K562 (cell line): ENCODE results near the gene SLC2A9. TPM values are rescaled to one million over a fixed set of nuclear protein-coding genes. Genes with fewer than 3 reads are reported as not detected.
A peak's percentile ranks its signal among the peaks of the same experiment; 100 is the strongest.

Experiments
- ATAC-seq: fragments of 200-7000 bp; cut with Tn5 transposase; 3 replicates; pipeline ENCODE4 v1.9.1; 2020; ENCODE audit warnings: moderate library complexity
- BruUV-seq: library from RNA; stranded (reverse); fragments of 400-500 nt; replicated peaks from 2 replicates; lab custom pipeline; 2021; lab: Mats Ljungman, UMichigan
- CTCF ChIA-PET: fragments of 300-600 bp; formaldehyde crosslinking; extraction: SDS; loops from one replicate; lab custom pipeline; 2021; ENCODE audit warnings: low intra/inter-chr PET ratio; lab: Yijun Ruan, JAX
- POLR2A ChIA-PET: fragments of 300-600, 350-650 bp; sonication (Branson Sonifier 250); formaldehyde crosslinking; extraction: SDS; loops from one replicate; lab custom pipeline; 2021; ENCODE audit warnings: antibody characterized with exemption, inconsistent platforms; lab: Yijun Ruan, JAX
- DNase-seq, 4 experiments: peaks; one replicate each; pipeline versions ENCODE4 v3.0.0 to v3.0.0-alpha.2; 2011 to 2018; ENCODE audit warnings: low spot score in 3 of 4, mixed read lengths in 3 of 4; ENCODE audit errors: extremely low read depth in 1 of 4
- FAIRE-seq: peaks from 2 replicates; lab custom pipeline; 2011; peaks lifted over from hg19 to GRCh38; lab: Jason Lieb, UNC
- H2AFZ ChIP-seq: 2 replicates; pipeline ENCODE4 v1.6.0; 2011; ENCODE audit warnings: low read depth, low read length, control low read depth, inconsistent platforms
- H3K27ac ChIP-seq: fragments of 200-600 bp; 3 replicates; pipeline ENCODE4 v1.8.0; 2011; ENCODE audit warnings: low read depth, mild to moderate bottlenecking, control low read depth, inconsistent platforms, low read length, moderate library complexity, mixed read lengths; ENCODE audit errors: extremely low read depth
- H3K27me3 ChIP-seq, 2 experiments: fragments of 300-600 bp in 1 of 2; 2 replicates in 1 of 2; 3 replicates in 1 of 2; pipeline versions ENCODE4 v1.6.0 to v1.8.0; 2011; ENCODE audit warnings: inconsistent platforms in 2 of 2, low read length in 2 of 2, mild to moderate bottlenecking in 1 of 2, mixed read lengths in 1 of 2, moderate library complexity in 1 of 2; ENCODE audit not compliant: control insufficient read depth in 2 of 2, insufficient read depth in 2 of 2
- H3K36me3 ChIP-seq: fragments of 300-600 bp; 3 replicates; pipeline ENCODE4 v1.8.0; 2011; ENCODE audit warnings: mild to moderate bottlenecking, low read length, inconsistent platforms; ENCODE audit not compliant: control insufficient read depth, insufficient read depth
- H3K4me1 ChIP-seq, 2 experiments: fragments of 200-600 bp in 1 of 2; replicated peaks in 1 of 2; 2 replicates in 1 of 2; 3 replicates in 1 of 2; pipeline versions ENCODE4 v1.5.1 to v1.8.0; 2011; ENCODE audit warnings: inconsistent platforms in 2 of 2, low read length in 2 of 2, mild to moderate bottlenecking in 1 of 2, mixed read lengths in 1 of 2, moderate library complexity in 1 of 2; ENCODE audit not compliant: control insufficient read depth in 2 of 2, insufficient read depth in 2 of 2
- H3K4me2 ChIP-seq: 2 replicates; pipeline ENCODE4 v1.6.1; 2011; ENCODE audit warnings: low read length, control low read depth, inconsistent platforms, mixed read lengths; ENCODE audit not compliant: insufficient read depth
- H3K4me3 ChIP-seq: fragments of 200-600 bp; sonication (generic), shearing (Covaris generic); 2 replicates; pipeline ENCODE4 v1.5.1; 2016; ENCODE audit warnings: control low read depth, inconsistent platforms
- H3K79me2 ChIP-seq: fragments of 200-600 bp; 3 replicates; pipeline ENCODE4 v1.8.0; 2011; ENCODE audit warnings: low read length, inconsistent platforms; ENCODE audit not compliant: control insufficient read depth, insufficient read depth
- H3K9ac ChIP-seq, 2 experiments: 2 replicates each; pipeline versions ENCODE4 v1.6.0 to v1.6.1; 2011; ENCODE audit warnings: low read depth in 2 of 2, low read length in 2 of 2, control low read depth in 1 of 2, inconsistent platforms in 1 of 2, mild to moderate bottlenecking in 1 of 2, mixed read lengths in 1 of 2; ENCODE audit not compliant: insufficient read depth in 1 of 2
- H3K9me1 ChIP-seq: one replicate; pipeline ENCODE4 v1.6.0; 2011; ENCODE audit warnings: inconsistent platforms, mild to moderate bottlenecking, low read length, moderate library complexity; ENCODE audit not compliant: control insufficient read depth, insufficient read depth
- H3K9me3 ChIP-seq: replicated peaks from 2 replicates; pipeline ENCODE4 v1.5.1; 2011; ENCODE audit warnings: low read depth, low read length, inconsistent platforms; ENCODE audit not compliant: control insufficient read depth, insufficient read depth
- H4K20me1 ChIP-seq: replicated peaks from 2 replicates; pipeline ENCODE4 v1.6.1; 2011; ENCODE audit warnings: low read length, inconsistent platforms, mixed read lengths; ENCODE audit not compliant: control insufficient read depth, insufficient read depth
- ATF3 ChIP-seq, 2 experiments: fragments of 450-650 bp in 1 of 2; sonication (generic) in 1 of 2; formaldehyde crosslinking in 1 of 2; IDR thresholded peaks in 1 of 2; conservative IDR thresholded peaks in 1 of 2; 2 replicates each; pipeline versions ENCODE4 v1.6.1 to v1.8.1; 2016 to 2023; ENCODE audit warnings: mild to moderate bottlenecking in 2 of 2, moderate library complexity in 2 of 2, inconsistent platforms in 1 of 2, missing genetic modification reagents in 1 of 2
- CBX8 ChIP-seq: fragments of 200-600 bp; sonication (generic); IDR thresholded peaks from 2 replicates; pipeline ENCODE4 v1.6.1; 2012; ENCODE audit warnings: borderline replicate concordance, mixed run types, low read depth, mild to moderate bottlenecking, moderate library complexity, mixed read lengths, low read length, control low read depth, inconsistent platforms; ENCODE audit not compliant: poor library complexity, severe bottlenecking; ENCODE audit errors: extremely low read depth
- HDAC3 ChIP-seq: fragments of 450-650 bp; IDR thresholded peaks from 2 replicates; pipeline ENCODE4 v1.6.1; 2018; ENCODE audit warnings: borderline replicate concordance, mild to moderate bottlenecking, moderate library complexity; ENCODE audit not compliant: partially characterized antibody
- HNRNPL ChIP-seq: fragments of 200-400 bp; formaldehyde crosslinking; IDR thresholded peaks from 2 replicates; pipeline ENCODE4 v1.6.1; 2017; ENCODE audit warnings: low read depth, mild to moderate bottlenecking, low read length
- MIER1 ChIP-seq: fragments of 450-650 bp; IDR thresholded peaks from 2 replicates; pipeline ENCODE4 v1.6.1; 2016; ENCODE audit warnings: antibody characterized with exemption, mild to moderate bottlenecking, low read depth
- MITF ChIP-seq: IDR thresholded peaks from 2 replicates; pipeline ENCODE4 v1.6.1; 2014; ENCODE audit warnings: antibody characterized with exemption
- PBX2 ChIP-seq, 2 experiments: IDR thresholded peaks in 1 of 2; conservative IDR thresholded peaks in 1 of 2; 2 replicates each; pipeline ENCODE4 v1.6.1; 2016; ENCODE audit warnings: low read depth in 2 of 2, mild to moderate bottlenecking in 1 of 2, missing compliant biosample characterization in 1 of 2, missing genetic modification characterization in 1 of 2, moderate library complexity in 1 of 2
- PML ChIP-seq: IDR thresholded peaks from 2 replicates; pipeline ENCODE4 v1.6.1; 2012; ENCODE audit warnings: low read length, inconsistent platforms
- POLR3G ChIP-seq: IDR thresholded peaks from 2 replicates; pipeline ENCODE4 v1.6.1; 2011; ENCODE audit not compliant: insufficient read length, insufficient replicate concordance; ENCODE audit errors: extremely low read depth
- PPARD ChIP-seq: fragments of 250-450 bp; sonication (Bioruptor Pico); IDR thresholded peaks from 2 replicates; pipeline ENCODE4 v1.8.0; 2022; ENCODE audit warnings: inconsistent platforms, mild to moderate bottlenecking, moderate library complexity
- RNF2 ChIP-seq: sonication (generic); IDR thresholded peaks from 2 replicates; pipeline ENCODE4 v1.6.1; 2016
- STAT5A ChIP-seq: IDR thresholded peaks from 2 replicates; pipeline ENCODE4 v1.6.1; 2012; ENCODE audit warnings: low read length, inconsistent platforms, borderline replicate concordance
- WGBS: fragments of 100-300 bp; shearing (Covaris generic); methylation state at CpG from one replicate; pipeline ENCODE4 v1.1.6; 2016; ENCODE audit warnings: low coverage, mixed read lengths; ENCODE audit not compliant: insufficient coverage; ENCODE audit errors: missing lambda C conversion rate; 5-methylcytosine and 5-hydroxymethylcytosine counted together
- in situ Hi-C: fragments of 300-500 bp; cut with MboI; formaldehyde crosslinking; loops from 4 replicates; pipeline ENCODE4 v1.15.0; 2018; ENCODE audit warnings: inconsistent platforms, mixed read lengths
- intact Hi-C: fragments of 100-400 bp; cut with micrococcal nuclease; formaldehyde crosslinking; loops from 2 replicates; pipeline ENCODE4 v1.14.2; 2022
- polyA plus RNA-seq, 8 experiments: library from polyadenylated mRNA; depleted of rRNA in 4 of 8; stranded (reverse) in 5 of 8; unstranded in 3 of 8; fragments of >200 nt; fragmentation: Nextera tagmentation in 2 of 8; fragmentation: Illumina TruSeq in 1 of 8; extraction: Ambion mirVana in 2 of 8; extraction: Trizol in 1 of 8; gene quantifications; 2 replicates each; pipeline versions ENCODE4 v1.2.1 to v1.2.3, GENCODE V29; 2011 to 2014; ENCODE audit warnings: inconsistent platforms in 1 of 8, missing spikeins in 1 of 8
- total RNA-seq, 7 experiments: library from RNA; depleted of rRNA in 6 of 7; stranded (reverse); fragments of >200 nt in 6 of 7; fragmentation: Illumina TruSeq in 2 of 7; extraction: Trizol in 2 of 7; gene quantifications; 2 replicates each; pipeline versions ENCODE4 v1.2.1 to v1.2.3, GENCODE V29; 2011 to 2021; ENCODE audit warnings: low replicate concordance in 1 of 7

Gene SLC2A9
- total and polyA plus RNA-seq, 9 of the 15 experiments (the other 6 are each of a cell fraction or from before 2014, with no cell fraction given) = 0.15 to 1.9 (median 0.76) TPM

- TF ChIP-seq ATF3 (IDR thresholded peaks at IDR 0.05) (no peak), ATF3 (CRISPR knock-in tag; conservative IDR thresholded peaks at IDR 0.05) (no peak), PPARD (CRISPR knock-in tag) (no peak)
- TF ChIP-seq, all 486 proteins: peak for 0
Measured at GRCh38 chr4:9825049-9825448, 196.2 kb downstream of the SLC2A9 start (continued).

- POLR2A ChIA-PET = no interaction called here
- H3K9ac ChIP-seq = no peak overlapping the region
- DNase-seq (no peak), ATAC-seq (no peak), FAIRE-seq (no peak)
- no TSS peak for BruUV-seq
- no peak overlapping the region for H3K4me3 ChIP-seq
- no peaks in the 10 kb centered on the region for H3K27me3 ChIP-seq
- no peaks in the 10 kb centered on the region for H4K20me1 ChIP-seq
- H2AFZ ChIP-seq = no peak overlapping the region
- H3K4me1 ChIP-seq = no peaks in the 10 kb centered on the region
- H3K79me2 ChIP-seq = no peaks in the 10 kb centered on the region
- H3K4me2 ChIP-seq = no peak overlapping the region
- TF ChIP-seq STAT5A (no peak), RNF2 (0 out of 2 replicates have a peak, but pooled peaks have one; percentile 12), PML (no peak), HDAC3 (no peak), POLR3G (no peak), HNRNPL (no peak), CBX8 (peak; percentile 87), MIER1 (no peak), MITF (no peak), PBX2 (CRISPR knock-in tag; IDR thresholded peaks at IDR 0.05; ENCODE audit: low read depth) (no peak), PBX2 (tag; conservative IDR thresholded peaks at IDR 0.05; ENCODE audit: low read depth) (no peak)
- TF ChIP-seq, all 486 proteins: peak for 2
- Histone ChIP-seq H3K9me3 (no peaks in the 10 kb centered on the region), H3K9me1 (peaks cover 3% of the 10 kb centered on the region), H3K27ac (no peak overlapping the region), H3K36me3 (no peaks in the 10 kb centered on the region)
- in situ Hi-C loops (no loop called here), intact Hi-C loops (no loop called here)
- WGBS = 6% methylated on average over 5 of the region's 5 CpGs
- CTCF ChIA-PET = no interaction called here
Measured at GRCh38 chr4:9820343-9820742, 201.0 kb downstream of the SLC2A9 start.
